ENCODE data around the gene SAP30L.

The SAP30L gene

GRCh38 chr5:154498994-154499393, 53.2 kb downstream of the SAP30L start:
- Histone ChIP-seq H3K36me3 (no peaks in the 10 kb centered on the region), H3K4me1 (ENCODE audit: control insufficient read depth in 1 of 2, insufficient read depth in 1 of 2, low read depth in 1 of 2, low read length in 1 of 2) (no peaks in the 10 kb centered on the region), H3K27me3 (peaks cover 89% of the 10 kb centered on the region), H3K27ac (no peak overlapping the region), H3K4me3 (ENCODE audit: low read depth in 1 of 2, low read length in 1 of 2) (no peak overlapping the region), H3K9me3 (no peaks in the 10 kb centered on the region)
- TF ChIP-seq CTCF (IDR thresholded peaks at IDR 0.05), result no peak

GRCh38 chr5:154501566-154501965, 55.8 kb downstream of the SAP30L start:
- no peak overlapping the region for H3K27ac ChIP-seq
- H3K36me3 ChIP-seq, result no peaks in the 10 kb centered on the region
- no peak for TF ChIP-seq CTCF (IDR thresholded peaks at IDR 0.05)
- no peaks in the 10 kb centered on the region for H3K9me3 ChIP-seq
- peaks cover 63% of the 10 kb centered on the region for H3K27me3 ChIP-seq
- no peak overlapping the region for H3K4me3 ChIP-seq (ENCODE audit: low read depth in 1 of 2, low read length in 1 of 2)
- H3K4me1 ChIP-seq (ENCODE audit: control insufficient read depth in 1 of 2, insufficient read depth in 1 of 2, low read depth in 1 of 2, low read length in 1 of 2), result no peaks in the 10 kb centered on the region

- no peak for TF ChIP-seq CTCF (IDR thresholded peaks at IDR 0.05)
- no peak overlapping the region for H3K4me3 ChIP-seq (ENCODE audit: low read depth in 1 of 2, low read length in 1 of 2)
- H3K36me3 ChIP-seq, result no peaks in the 10 kb centered on the region
- no peaks in the 10 kb centered on the region for H3K4me1 ChIP-seq (ENCODE audit: control insufficient read depth in 1 of 2, insufficient read depth in 1 of 2, low read depth in 1 of 2, low read length in 1 of 2)
- peaks cover 57% of the 10 kb centered on the region for H3K27me3 ChIP-seq
- H3K9me3 ChIP-seq, result no peaks in the 10 kb centered on the region
- no peak overlapping the region for H3K27ac ChIP-seq
Observed at GRCh38 chr5:154502180-154502579, 56.4 kb downstream of the SAP30L start.

- no peaks in the 10 kb centered on the region for H3K9me3 ChIP-seq
- H3K4me1 ChIP-seq (ENCODE audit: control insufficient read depth in 1 of 2, insufficient read depth in 1 of 2, low read depth in 1 of 2, low read length in 1 of 2), result no peaks in the 10 kb centered on the region
- H3K27me3 ChIP-seq, result peaks cover 47% of the 10 kb centered on the region
- no peak overlapping the region for H3K4me3 ChIP-seq (ENCODE audit: low read depth in 1 of 2, low read length in 1 of 2)
- no peak for TF ChIP-seq CTCF (IDR thresholded peaks at IDR 0.05)
- no peaks in the 10 kb centered on the region for H3K36me3 ChIP-seq
- no peak overlapping the region for H3K27ac ChIP-seq
Observed at GRCh38 chr5:154503698-154504039, 57.9 kb downstream of the SAP30L start.

- no peaks in the 10 kb centered on the region for H3K4me1 ChIP-seq (ENCODE audit: control insufficient read depth in 1 of 2, insufficient read depth in 1 of 2, low read depth in 1 of 2, low read length in 1 of 2)
- H3K27ac ChIP-seq, result no peak overlapping the region
- peaks cover 29% of the 10 kb centered on the region for H3K27me3 ChIP-seq
- no peaks in the 10 kb centered on the region for H3K36me3 ChIP-seq
- no peaks in the 10 kb centered on the region for H3K9me3 ChIP-seq
- TF ChIP-seq CTCF (IDR thresholded peaks at IDR 0.05), result no peak
- H3K4me3 ChIP-seq (ENCODE audit: low read depth in 1 of 2, low read length in 1 of 2), result no peak overlapping the region
Observed at GRCh38 chr5:154505567-154505966, 59.8 kb downstream of the SAP30L start.

Data from neutrophil (primary cell).